ENCODE measurements around the gene PRDM15.

- TF ChIP-seq CTCF (IDR thresholded peaks at IDR 0.05; ENCODE audit: low read depth, low read length) (no peak), EZH2phosphoT487 (IDR thresholded peaks at IDR 0.05; ENCODE audit: low read depth) (no peak)
Observed at GRCh38 chr21:41835711-41836154, 43.4 kb downstream of the PRDM15 start.

Data from OCI-LY3 (cell line).